OCI-LY7 (cell line): ENCODE results near the gene RABEP1. TPM values are rescaled to one million over a fixed set of nuclear protein-coding genes. Genes with fewer than 3 reads are reported as not detected.

Source experiments
- BruUV-seq: library from RNA; stranded (reverse); fragments of 400-500 nt; replicated peaks from 2 replicates; lab custom pipeline; 2021; lab: Mats Ljungman, UMichigan
- CTCF ChIA-PET: fragments of 300-600 bp; sonication (Branson Sonifier 250); formaldehyde crosslinking; loops from one replicate; lab custom pipeline; 2022; ENCODE audit warnings: antibody characterized with exemption; ENCODE audit not compliant: unreplicated experiment; lab: Charles Lee
- POLR2A ChIA-PET: fragments of 300-600 bp; sonication (Branson Sonifier 250); formaldehyde crosslinking; loops from one replicate; lab custom pipeline; 2022; ENCODE audit warnings: antibody characterized with exemption; lab: Charles Lee
- DNase-seq: peaks from one replicate; pipeline ENCODE4 v3.0.0-alpha.2; 2015; ENCODE audit warnings: low spot score
- H2AFZ ChIP-seq: fragments of 200-600 bp; sonication (generic), shearing (Covaris generic); 2 replicates; pipeline ENCODE4 v1.6.1; 2014; ENCODE audit warnings: mild to moderate bottlenecking, antibody characterized with exemption, low read length, moderate library complexity
- H3K27ac ChIP-seq: fragments of 200-600 bp; sonication (generic); 2 replicates; pipeline ENCODE4 v1.5.1; 2014; ENCODE audit warnings: mixed run types, low read depth, mild to moderate bottlenecking, moderate library complexity, low read length, inconsistent platforms; ENCODE audit not compliant: poor library complexity, severe bottlenecking
- H3K36me3 ChIP-seq: fragments of 200-600 bp; sonication (generic); 2 replicates; pipeline ENCODE4 v1.6.1; 2014; ENCODE audit warnings: mild to moderate bottlenecking, antibody characterized with exemption, low read length, moderate library complexity, mixed read lengths; ENCODE audit not compliant: insufficient read depth
- H3K4me1 ChIP-seq: fragments of 200-600 bp; sonication (generic); 2 replicates; pipeline ENCODE4 v1.5.1; 2014; ENCODE audit warnings: mild to moderate bottlenecking, low read length; ENCODE audit not compliant: insufficient read depth, poor library complexity, severe bottlenecking
- H3K4me2 ChIP-seq: fragments of 200-600 bp; sonication (generic); 2 replicates; pipeline ENCODE4 v1.6.1; 2014; ENCODE audit warnings: mild to moderate bottlenecking, low read length
- H3K4me3 ChIP-seq: fragments of 200-600 bp; sonication (generic); 2 replicates; pipeline ENCODE4 v1.5.1; 2014; ENCODE audit warnings: mild to moderate bottlenecking, low read depth, low read length; ENCODE audit not compliant: poor library complexity, severe bottlenecking
- H3K79me2 ChIP-seq: fragments of 200-600 bp; sonication (generic); 2 replicates; pipeline ENCODE4 v1.6.1; 2016; ENCODE audit warnings: low read depth, mild to moderate bottlenecking, low read length, moderate library complexity, mixed read lengths; ENCODE audit not compliant: insufficient read depth
- H3K9me2 ChIP-seq: fragments of 200-600 bp; sonication (generic); 2 replicates; pipeline ENCODE4 v1.6.1; 2016; ENCODE audit warnings: mild to moderate bottlenecking, low read length, mixed read lengths; ENCODE audit not compliant: insufficient read depth
- H3K9me3 ChIP-seq: fragments of 200-600 bp; sonication (generic); 2 replicates; pipeline ENCODE4 v1.6.1; 2014; ENCODE audit warnings: mild to moderate bottlenecking, mixed run types, low read length, mixed read lengths
- H4K20me1 ChIP-seq: fragments of 200-600 bp; sonication (generic); 2 replicates; pipeline ENCODE4 v1.6.1; 2014; ENCODE audit warnings: mild to moderate bottlenecking, antibody characterized with exemption, low read length, moderate library complexity, mixed read lengths; ENCODE audit not compliant: insufficient read depth
- EZH2phosphoT487 ChIP-seq: fragments of 200-600 bp; sonication (generic); IDR thresholded peaks from 2 replicates; pipeline ENCODE4 v1.6.1; 2018; ENCODE audit warnings: low read depth, borderline replicate concordance, mild to moderate bottlenecking, mixed run types, antibody characterized with exemption, low read length, moderate library complexity, mixed read lengths
- intact Hi-C: fragments of 100-400 bp; cut with micrococcal nuclease; formaldehyde crosslinking; loops from one replicate; pipeline ENCODE4 v1.10.0; 2022; ENCODE audit not compliant: unreplicated experiment
- total RNA-seq, 2 experiments: library from RNA; depleted of rRNA in 1 of 2; stranded (reverse); fragments of >200 nt in 1 of 2; shearing (Covaris generic) in 1 of 2; gene quantifications; 2 replicates each; pipeline ENCODE4 v1.2.3, GENCODE V29; 2014 to 2022
- TF ChIP-seq, protein P1 (sequence below): fragments of 200-600 bp; sonication (generic); conservative IDR thresholded peaks from 2 replicates; pipeline ENCODE4 v1.5.1; 2014; ENCODE audit warnings: mild to moderate bottlenecking, antibody characterized with exemption, low read length, moderate library complexity, mixed read lengths

The RABEP1 gene
- total RNA-seq, 2 experiments from 2014 or later: 58.6 to 60.8 TPM

- Histone ChIP-seq H3K79me2 (no peaks in the 10 kb centered on the region), H4K20me1 (no peaks in the 10 kb centered on the region), H3K4me2 (no peak overlapping the region), H3K9me2 (no peaks in the 10 kb centered on the region), H3K4me1 (peaks cover 6% of the 10 kb centered on the region), H3K9me3 (no peaks in the 10 kb centered on the region), H3K27ac (no peak overlapping the region), H2AFZ (peak overlapping the region; percentile 18; the same call in 1 of the 2 replicates), H3K4me3 (no peak overlapping the region), H3K36me3 (no peaks in the 10 kb centered on the region)
- intact Hi-C loops: no loop called here
- ChIA-PET CTCF (no interaction called here), POLR2A (interaction anchor here (0.7 kb wide), 1 partner anchor 71 kb away, joined by 3 read pairs; the partner anchor contains the start of gene ZNF594)
- BruUV-seq: no TSS peak
- no peak for DNase-seq
- TF ChIP-seq EZH2phosphoT487: no peak
- TF ChIP-seq, protein P1, sequence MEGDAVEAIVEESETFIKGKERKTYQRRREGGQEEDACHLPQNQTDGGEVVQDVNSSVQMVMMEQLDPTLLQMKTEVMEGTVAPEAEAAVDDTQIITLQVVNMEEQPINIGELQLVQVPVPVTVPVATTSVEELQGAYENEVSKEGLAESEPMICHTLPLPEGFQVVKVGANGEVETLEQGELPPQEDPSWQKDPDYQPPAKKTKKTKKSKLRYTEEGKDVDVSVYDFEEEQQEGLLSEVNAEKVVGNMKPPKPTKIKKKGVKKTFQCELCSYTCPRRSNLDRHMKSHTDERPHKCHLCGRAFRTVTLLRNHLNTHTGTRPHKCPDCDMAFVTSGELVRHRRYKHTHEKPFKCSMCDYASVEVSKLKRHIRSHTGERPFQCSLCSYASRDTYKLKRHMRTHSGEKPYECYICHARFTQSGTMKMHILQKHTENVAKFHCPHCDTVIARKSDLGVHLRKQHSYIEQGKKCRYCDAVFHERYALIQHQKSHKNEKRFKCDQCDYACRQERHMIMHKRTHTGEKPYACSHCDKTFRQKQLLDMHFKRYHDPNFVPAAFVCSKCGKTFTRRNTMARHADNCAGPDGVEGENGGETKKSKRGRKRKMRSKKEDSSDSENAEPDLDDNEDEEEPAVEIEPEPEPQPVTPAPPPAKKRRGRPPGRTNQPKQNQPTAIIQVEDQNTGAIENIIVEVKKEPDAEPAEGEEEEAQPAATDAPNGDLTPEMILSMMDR: no peak
These were observed 19.6 kb upstream of the RABEP1 start for GRCh38 chr17:5262416-5262991.

GRCh38 chr17:5263441-5263840 lies 18.6 kb upstream of the RABEP1 start:
- Histone ChIP-seq H3K4me2 (no peak overlapping the region), H3K4me3 (no peak overlapping the region), H3K9me2 (no peaks in the 10 kb centered on the region), H2AFZ (no peak overlapping the region), H3K36me3 (no peaks in the 10 kb centered on the region), H3K4me1 (peaks cover 6% of the 10 kb centered on the region), H3K27ac (no peak overlapping the region), H4K20me1 (no peaks in the 10 kb centered on the region), H3K9me3 (no peaks in the 10 kb centered on the region), H3K79me2 (no peaks in the 10 kb centered on the region)
- TF ChIP-seq, protein P1: no peak
- no peak for TF ChIP-seq EZH2phosphoT487
- ChIA-PET CTCF (no interaction called here), POLR2A (no interaction called here)
- intact Hi-C loops: no loop called here
- no peak for DNase-seq
- no TSS peak for BruUV-seq

- H3K4me1 ChIP-seq: no peaks in the 10 kb centered on the region
- H3K9me3 ChIP-seq: no peaks in the 10 kb centered on the region
- H3K79me2 ChIP-seq: no peaks in the 10 kb centered on the region
- ChIA-PET POLR2A (no interaction called here), CTCF (no interaction called here)
- H3K27ac ChIP-seq: no peak overlapping the region
- TF ChIP-seq, protein P1: no peak
- no peak for TF ChIP-seq EZH2phosphoT487
- H2AFZ ChIP-seq: peak overlapping the region; percentile 7; the same call in 1 of the 2 replicates
- no peaks in the 10 kb centered on the region for H4K20me1 ChIP-seq
- no peak overlapping the region for H3K4me2 ChIP-seq
- DNase-seq: no peak
- intact Hi-C loops: no loop called here
- BruUV-seq: no TSS peak
- H3K36me3 ChIP-seq: no peaks in the 10 kb centered on the region
- H3K9me2 ChIP-seq: no peaks in the 10 kb centered on the region
- no peak overlapping the region for H3K4me3 ChIP-seq
These were observed 17.2 kb upstream of the RABEP1 start for GRCh38 chr17:5264893-5265292.
